Measurements from ENCODE around the gene ABHD6. TPM values are rescaled to one million over a fixed set of nuclear protein-coding genes. Genes with fewer than 3 reads are reported as not detected.

Gene ABHD6
- total RNA-seq, 1 experiment from 2014 or later, result 2.2 TPM

GRCh38 chr3:58254144-58254543 is 16.6 kb downstream of the ABHD6 start:
- no peak overlapping the region for H2AK5ac ChIP-seq (ENCODE audit: insufficient read length, low read length)
- no peak overlapping the region for H2AFZ ChIP-seq (ENCODE audit: low read length)
- no peaks in the 10 kb centered on the region for H3K79me2 ChIP-seq (ENCODE audit: insufficient read depth, low read length)
- no peak overlapping the region for H3K4ac ChIP-seq (ENCODE audit: low read depth, low read length)
- no peak overlapping the region for H2BK120ac ChIP-seq (ENCODE audit: low read depth, low read length, poor library complexity, severe bottlenecking)
- H2BK20ac ChIP-seq (ENCODE audit: low read depth, low read length, poor library complexity, severe bottlenecking), result no peak overlapping the region
- no peak for DNase-seq
- H4K5ac ChIP-seq (ENCODE audit: insufficient read length, low read depth, low read length), result no peak overlapping the region
- no peaks in the 10 kb centered on the region for H3K23me2 ChIP-seq (ENCODE audit: insufficient read length, low read depth, low read length, poor library complexity, severe bottlenecking)
- no peak overlapping the region for H2BK12ac ChIP-seq (ENCODE audit: insufficient read length, low read depth, low read length)
- no peaks in the 10 kb centered on the region for H3K4me1 ChIP-seq (ENCODE audit: insufficient read depth, low read length)
- no peak overlapping the region for H3K27ac Mint-ChIP-seq
- H3K14ac ChIP-seq (ENCODE audit: insufficient read depth, low read length), result no peak overlapping the region
- H3K27me3 ChIP-seq (ENCODE audit: insufficient read depth, low read length), result no peaks in the 10 kb centered on the region
- H3K27ac ChIP-seq (ENCODE audit: insufficient read length, low read depth, low read length), result no peak overlapping the region
- no peak overlapping the region for H2BK15ac ChIP-seq (ENCODE audit: low read depth, low read length)
- H3K4me2 ChIP-seq (ENCODE audit: insufficient read depth, insufficient read length, low read length), result no peak overlapping the region
- H3K9me3 ChIP-seq (ENCODE audit: control insufficient read depth, low read depth, low read length), result no peaks in the 10 kb centered on the region
- TF ChIP-seq CTCF (conservative IDR thresholded peaks at IDR 0.05), result no peak
- no peak overlapping the region for H3K23ac ChIP-seq (ENCODE audit: insufficient read length, low read depth, low read length)
- peaks cover 11% of the 10 kb centered on the region in 2 experiments for H3K4me1 Mint-ChIP-seq
- H4K8ac ChIP-seq (replicated peaks; ENCODE audit: insufficient read length, low read depth, low read length), result no peak overlapping the region
- H2BK5ac ChIP-seq (ENCODE audit: insufficient read length, low read length), result no peak overlapping the region
- H3K9ac ChIP-seq (ENCODE audit: extremely low read depth, insufficient read length, low read length), result no peak overlapping the region
- no peak overlapping the region for H3T11ph ChIP-seq (ENCODE audit: low read length)
- no peaks in the 10 kb centered on the region for H3K36me3 Mint-ChIP-seq (ENCODE audit: insufficient read depth in 1 of 3, low read depth in 3 of 3)
- H3K27me3 Mint-ChIP-seq (ENCODE audit: low read depth), result peaks cover 3% of the 10 kb centered on the region; the same call in 1 of the 2 replicates
- H3K79me1 ChIP-seq (ENCODE audit: insufficient read depth, low read depth, low read length, poor library complexity, severe bottlenecking), result no peaks in the 10 kb centered on the region
- WGBS (ENCODE audit: extremely low coverage, insufficient read length, low lambda C conversion rate), result no CpG with 5 or more reads among the region's 4 CpGs
- H4K91ac ChIP-seq (ENCODE audit: insufficient read length, low read depth, low read length), result no peak overlapping the region
- H3K9me3 Mint-ChIP-seq, result no peaks in the 10 kb centered on the region
- no peaks in the 10 kb centered on the region for H4K20me1 ChIP-seq (ENCODE audit: control insufficient read depth, insufficient read depth, insufficient read length)
- no peak overlapping the region for H3K56ac ChIP-seq (ENCODE audit: insufficient read length, low read depth, low read length)
- H3K18ac ChIP-seq (ENCODE audit: insufficient read length, low read depth, low read length), result no peak overlapping the region
- H3K4me3 Mint-ChIP-seq, result no peak overlapping the region

Measured in H9 (cell line).